GM19099 (cell line): ENCODE measurements around the gene OLFML1.
A peak's percentile ranks its signal among the peaks of the same experiment; 100 is the strongest.

Experiments used
- POLR2A ChIP-seq: IDR thresholded peaks from 3 replicates; pipeline ENCODE4 v1.6.1; 2011; ENCODE audit warnings: low read depth; ENCODE audit not compliant: insufficient read length; ENCODE audit errors: extremely low read depth

The OLFML1 gene

GRCh38 chr11:7462706-7463105 lies 22.6 kb upstream of the OLFML1 start:
- no peak for TF ChIP-seq POLR2A

GRCh38 chr11:7467652-7468051 lies 17.7 kb upstream of the OLFML1 start:
- TF ChIP-seq POLR2A: no peak

GRCh38 chr11:7469351-7469865 lies 15.9 kb upstream of the OLFML1 start:
- no peak for TF ChIP-seq POLR2A

- TF ChIP-seq POLR2A: no peak
Measured at GRCh38 chr11:7471071-7471470, 14.2 kb upstream of the OLFML1 start.

- peak; percentile 45 for TF ChIP-seq POLR2A
Measured at GRCh38 chr11:7473717-7474116, 11.6 kb upstream of the OLFML1 start.

- no peak for TF ChIP-seq POLR2A
Measured at GRCh38 chr11:7480113-7480512, 5.2 kb upstream of the OLFML1 start.

GRCh38 chr11:7484131-7484530 lies 1.2 kb upstream of the OLFML1 start:
- TF ChIP-seq POLR2A: no peak

GRCh38 chr11:7484645-7485044 lies 661 bp upstream of the OLFML1 start:
- TF ChIP-seq POLR2A: no peak

- no peak for TF ChIP-seq POLR2A
Measured at GRCh38 chr11:7486098-7486780, 933 bp downstream of the OLFML1 start.

GRCh38 chr11:7486781-7487140 lies 1.5 kb downstream of the OLFML1 start:
- TF ChIP-seq POLR2A: no peak

- no peak for TF ChIP-seq POLR2A
Measured at GRCh38 chr11:7487360-7487759, 2.1 kb downstream of the OLFML1 start.

GRCh38 chr11:7488681-7489080 lies 3.4 kb downstream of the OLFML1 start:
- TF ChIP-seq POLR2A: no peak

GRCh38 chr11:7489376-7489775 lies 4.1 kb downstream of the OLFML1 start:
- no peak for TF ChIP-seq POLR2A

GRCh38 chr11:7490054-7490453 lies 4.7 kb downstream of the OLFML1 start:
- no peak for TF ChIP-seq POLR2A

GRCh38 chr11:7490535-7490934 lies 5.2 kb downstream of the OLFML1 start:
- TF ChIP-seq POLR2A: no peak

- no peak for TF ChIP-seq POLR2A
Measured at GRCh38 chr11:7492253-7492652, 6.9 kb downstream of the OLFML1 start.

GRCh38 chr11:7493670-7494069 lies 8.4 kb downstream of the OLFML1 start:
- TF ChIP-seq POLR2A: no peak
